ENCODE measurements around the gene MPDU1. TPM values are rescaled to one million over a fixed set of nuclear protein-coding genes. Genes with fewer than 3 reads are reported as not detected.

MPDU1 gene
- total RNA-seq, 1 experiment from 2014 or later = 71.0 TPM

DNA sequence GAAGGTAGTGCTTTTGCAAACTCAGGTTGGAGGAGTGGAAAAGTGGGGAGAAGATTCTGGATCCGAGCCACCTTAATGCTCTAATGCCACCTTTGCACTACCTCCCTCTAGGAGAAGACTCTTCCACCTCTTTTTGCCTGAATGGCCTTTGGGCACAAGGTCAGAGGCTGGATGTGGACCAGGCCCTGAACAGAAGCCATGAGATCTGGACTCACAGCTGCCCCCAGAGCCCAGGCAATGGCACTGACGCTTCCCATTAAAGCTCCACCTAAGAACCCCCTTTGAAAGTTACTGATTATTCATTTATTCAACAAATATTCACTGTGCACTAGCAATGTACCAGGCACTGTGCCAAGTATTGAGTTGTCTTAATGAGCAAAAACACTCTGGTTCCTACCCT, 49.4 kb downstream of the MPDU1 start:
- POLR2A ChIA-PET (ENCODE audit: unreplicated experiment) = no interaction called here
- intact Hi-C loops (cut with micrococcal nuclease) = loop anchor here (5.0 kb wide), 1 partner anchor 54 kb away; the partner anchor contains the start of genes TP53 and WRAP53
- Histone ChIP-seq H3K9me3 (ENCODE audit: low read length) (no peaks in the 10 kb centered on the region), H4K20me1 (ENCODE audit: low read length) (no peaks in the 10 kb centered on the region), H3K27ac (ENCODE audit: low read length) (no peak overlapping the region), H3K9me2 (replicated peaks; ENCODE audit: low read length) (no peaks in the 10 kb centered on the region), H3K4me3 (ENCODE audit: low read length) (no peak overlapping the region), H3K79me2 (ENCODE audit: low read length) (no peaks in the 10 kb centered on the region), H3K27me3 (ENCODE audit: low read length) (no peaks in the 10 kb centered on the region), H2AFZ (ENCODE audit: low read length) (no peak overlapping the region), H3K4me1 (ENCODE audit: insufficient read depth, low read length) (no peaks in the 10 kb centered on the region), H3K9ac (ENCODE audit: low read length) (no peak overlapping the region), H3F3A (ENCODE audit: low read length, unreplicated experiment) (no peaks in the 10 kb centered on the region), H3K36me3 (ENCODE audit: low read depth, low read length) (no peaks in the 10 kb centered on the region), H3K4me2 (ENCODE audit: low read length) (no peak overlapping the region)
- BruUV-seq (replicated peaks) = no TSS peak
- no peak for DNase-seq
- CTCF ChIA-PET = interaction anchor here (0.9 to 1.9 kb wide), 2 partner anchors 40 to 55 kb away, joined by 6 to 8 read pairs; partner anchors contain the start of gene WRAP53
- TF ChIP-seq CTCF (conservative IDR thresholded peaks at IDR 0.05; ENCODE audit: low read depth, low read length) = no peak
- no peak for TF ChIP-seq EZH2 (IDR thresholded peaks at IDR 0.05; ENCODE audit: low read length, unreplicated experiment)
- no peak for TF ChIP-seq EZH2phosphoT487 (IDR thresholded peaks at IDR 0.05; ENCODE audit: borderline replicate concordance, low read length)
- no peak for ATAC-seq

DNA sequence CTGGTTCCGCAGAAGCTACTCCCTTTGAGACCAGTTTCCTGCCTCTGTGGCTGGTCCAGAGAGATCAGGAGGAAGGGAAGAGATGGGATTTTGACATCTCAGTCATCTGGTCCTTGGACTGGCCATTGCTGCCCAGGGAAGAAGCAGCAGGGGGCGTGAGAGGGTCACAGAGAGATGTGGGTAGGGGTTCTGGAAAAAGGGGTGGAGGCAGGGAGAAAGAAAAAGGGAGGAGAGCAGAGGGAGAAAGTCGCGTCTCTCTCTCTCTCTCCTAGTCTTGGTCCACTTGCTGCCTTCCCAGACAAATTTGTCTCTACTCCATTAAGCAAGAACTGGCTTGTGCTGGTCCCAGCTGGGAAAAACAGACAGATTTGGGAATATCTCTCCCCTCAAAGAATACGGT, 50.7 kb downstream of the MPDU1 start:
- TF ChIP-seq EZH2phosphoT487 (IDR thresholded peaks at IDR 0.05; ENCODE audit: borderline replicate concordance, low read length) = no peak
- TF ChIP-seq CTCF (conservative IDR thresholded peaks at IDR 0.05; ENCODE audit: low read depth, low read length) = peak; percentile 54
- Histone ChIP-seq H3K9me2 (replicated peaks; ENCODE audit: low read length) (no peaks in the 10 kb centered on the region), H3K79me2 (ENCODE audit: low read length) (no peaks in the 10 kb centered on the region), H3K4me1 (ENCODE audit: insufficient read depth, low read length) (no peaks in the 10 kb centered on the region), H3K27me3 (ENCODE audit: low read length) (no peaks in the 10 kb centered on the region), H3K27ac (ENCODE audit: low read length) (no peak overlapping the region), H2AFZ (ENCODE audit: low read length) (no peak overlapping the region), H3F3A (ENCODE audit: low read length, unreplicated experiment) (no peaks in the 10 kb centered on the region), H4K20me1 (ENCODE audit: low read length) (no peaks in the 10 kb centered on the region), H3K4me2 (ENCODE audit: low read length) (no peak overlapping the region), H3K36me3 (ENCODE audit: low read depth, low read length) (no peaks in the 10 kb centered on the region), H3K4me3 (ENCODE audit: low read length) (no peak overlapping the region), H3K9ac (ENCODE audit: low read length) (no peak overlapping the region), H3K9me3 (ENCODE audit: low read length) (no peaks in the 10 kb centered on the region)
- no TSS peak for BruUV-seq (replicated peaks)
- ATAC-seq = peak; percentile 50
- ChIA-PET CTCF (no interaction called here), POLR2A (ENCODE audit: unreplicated experiment) (no interaction called here)
- intact Hi-C loops (cut with micrococcal nuclease) = loop anchor here (5.0 kb wide), 1 partner anchor 53 kb away; the partner anchor contains the start of genes TP53 and WRAP53
- DNase-seq = peak; percentile 38

GRCh38 chr17:7636163-7636562, 52.5 kb downstream of the MPDU1 start:
- Histone ChIP-seq H3K27me3 (ENCODE audit: low read length) (no peaks in the 10 kb centered on the region), H3K4me2 (ENCODE audit: low read length) (no peak overlapping the region), H3K9ac (ENCODE audit: low read length) (no peak overlapping the region), H3K4me3 (ENCODE audit: low read length) (no peak overlapping the region), H3F3A (ENCODE audit: low read length, unreplicated experiment) (no peaks in the 10 kb centered on the region), H4K20me1 (ENCODE audit: low read length) (no peaks in the 10 kb centered on the region), H3K9me2 (replicated peaks; ENCODE audit: low read length) (no peaks in the 10 kb centered on the region), H3K27ac (ENCODE audit: low read length) (no peak overlapping the region), H3K4me1 (ENCODE audit: insufficient read depth, low read length) (no peaks in the 10 kb centered on the region), H3K36me3 (ENCODE audit: low read depth, low read length) (no peaks in the 10 kb centered on the region), H2AFZ (ENCODE audit: low read length) (no peak overlapping the region), H3K79me2 (ENCODE audit: low read length) (no peaks in the 10 kb centered on the region), H3K9me3 (ENCODE audit: low read length) (no peaks in the 10 kb centered on the region)
- intact Hi-C loops (cut with micrococcal nuclease) = no loop called here
- ChIA-PET POLR2A (ENCODE audit: unreplicated experiment) (no interaction called here), CTCF (no interaction called here)
- ATAC-seq (no peak), DNase-seq (no peak)
- BruUV-seq (replicated peaks) = no TSS peak
- TF ChIP-seq CTCF (conservative IDR thresholded peaks at IDR 0.05; ENCODE audit: low read depth, low read length) (no peak), EZH2 (IDR thresholded peaks at IDR 0.05; ENCODE audit: low read length, unreplicated experiment) (no peak), EZH2phosphoT487 (IDR thresholded peaks at IDR 0.05; ENCODE audit: borderline replicate concordance, low read length) (no peak)

Other genes starting within 250 kb of the MPDU1 start
- gene ACAP1, start 247.3 kb upstream of the MPDU1 start, total RNA-seq (2014; rRNA removed) = not detected in 2 replicates
- gene KCTD11, start 231.7 kb upstream of the MPDU1 start, total RNA-seq (2014; rRNA removed) = 7.0 and 7.6 TPM in 2 replicates
- gene TMEM95, start 228.7 kb upstream of the MPDU1 start, total RNA-seq (2014; rRNA removed) = not detected in 2 replicates
- 10.8 and 13.5 TPM in 2 replicates for gene TNK1, start 202.8 kb upstream of the MPDU1 start, total RNA-seq (2014; rRNA removed)
- gene PLSCR3, start 189.3 kb upstream of the MPDU1 start, total RNA-seq (2014; rRNA removed) = 53.8 and 62.7 TPM in 2 replicates
- 56.6 and 82.4 TPM in 2 replicates for gene TMEM256, start 179.8 kb upstream of the MPDU1 start, total RNA-seq (2014; rRNA removed)
- 7.4 and 12.7 TPM in 2 replicates for gene NLGN2, start 176.0 kb upstream of the MPDU1 start, total RNA-seq (2014; rRNA removed)
- not detected in 2 replicates for gene SPEM1, start 163.5 kb upstream of the MPDU1 start, total RNA-seq (2014; rRNA removed)
- gene SPEM2, start 158.2 kb upstream of the MPDU1 start, total RNA-seq (2014; rRNA removed) = not detected in 2 replicates
- gene SPEM3, start 155.0 kb upstream of the MPDU1 start, total RNA-seq (2014; rRNA removed) = not detected in 2 replicates
- gene TMEM102, start 148.4 kb upstream of the MPDU1 start, total RNA-seq (2014; rRNA removed) = 14.0 and 17.9 TPM in 2 replicates
- gene FGF11, start 144.3 kb upstream of the MPDU1 start, total RNA-seq (2014; rRNA removed) = 0.69 and 1.0 TPM in 2 replicates
- 2.1 and 2.9 TPM in 2 replicates for gene CHRNB1, start 138.8 kb upstream of the MPDU1 start, total RNA-seq (2014; rRNA removed)
- 14.7 and 18.4 TPM in 2 replicates for gene ZBTB4, start 104.2 kb upstream of the MPDU1 start, total RNA-seq (2014; rRNA removed)
- not detected in 2 replicates for gene SLC35G6, start 102.4 kb upstream of the MPDU1 start, total RNA-seq (2014; rRNA removed)
- 47.1 and 95.7 TPM in 2 replicates for gene POLR2A, start 99.5 kb upstream of the MPDU1 start, total RNA-seq (2014; rRNA removed)
- gene TNFSF12, start 34.8 kb upstream of the MPDU1 start, total RNA-seq (2014; rRNA removed) = 15.2 and 24.2 TPM in 2 replicates
- gene TNFSF13, start 25.1 kb upstream of the MPDU1 start, total RNA-seq (2014; rRNA removed) = 3.6 and 5.2 TPM in 2 replicates
- 82.8 and 88.7 TPM in 2 replicates for gene SENP3, start 21.9 kb upstream of the MPDU1 start, total RNA-seq (2014; rRNA removed)
- gene CD68, start 4.2 kb upstream of the MPDU1 start, total RNA-seq (2014; rRNA removed) = 30.2 and 32.4 TPM in 2 replicates
- 6.3 and 7.0 TPM in 2 replicates for gene SOX15, start 6.2 kb downstream of the MPDU1 start, total RNA-seq (2014; rRNA removed)
- 51.4 and 67.2 TPM in 2 replicates for gene FXR2, start 31.0 kb downstream of the MPDU1 start, total RNA-seq (2014; rRNA removed)
- 27.6 and 33.1 TPM in 2 replicates for gene SAT2, start 44.0 kb downstream of the MPDU1 start, total RNA-seq (2014; rRNA removed)
- gene SHBG, start 46.3 kb downstream of the MPDU1 start, total RNA-seq (2014; rRNA removed) = not detected in 2 replicates
- not detected in 2 replicates for gene ATP1B2, start 67.1 kb downstream of the MPDU1 start, total RNA-seq (2014; rRNA removed)
- 2.0 and 3.4 TPM in 2 replicates for gene TP53, start 103.6 kb downstream of the MPDU1 start, total RNA-seq (2014; rRNA removed)
- gene WRAP53, start 104.6 kb downstream of the MPDU1 start, total RNA-seq (2014; rRNA removed) = 18.0 and 22.6 TPM in 2 replicates
- 4.9 and 7.7 TPM in 2 replicates for gene EFNB3, start 121.3 kb downstream of the MPDU1 start, total RNA-seq (2014; rRNA removed)
- gene DNAH2, start 133.9 kb downstream of the MPDU1 start, total RNA-seq (2014; rRNA removed) = 0.62 and 0.92 TPM in 2 replicates